GM23338 (cell line): ENCODE measurements around the gene CLN6. TPM values are rescaled to one million over a fixed set of nuclear protein-coding genes. Genes with fewer than 3 reads are reported as not detected.

Experiments used
- ATAC-seq: fragments of 200-7000 bp; cut with Tn5 transposase; 3 replicates; pipeline ENCODE4 v1.9.1; 2020
- DNase-seq: peaks from one replicate; pipeline ENCODE4 v3.0.0-alpha.2; 2015; ENCODE audit warnings: low spot score
- H2AFZ ChIP-seq: fragments of 200-600 bp; sonication (generic); 2 replicates; pipeline ENCODE4 v1.8.0; 2016; ENCODE audit warnings: antibody characterized with exemption, mild to moderate bottlenecking, moderate library complexity
- H3F3A ChIP-seq: fragments of 200-600 bp; sonication (generic); replicated peaks from 2 replicates; pipeline ENCODE4 v1.8.0; 2017; ENCODE audit warnings: antibody characterized with exemption, mixed run types, low read depth
- H3K27ac ChIP-seq: fragments of 200-600 bp; sonication (generic); 2 replicates; pipeline ENCODE4 v1.6.1; 2016; ENCODE audit warnings: low read depth
- H3K27me3 ChIP-seq: fragments of 200-600 bp; sonication (generic); 2 replicates; pipeline ENCODE4 v1.8.0; 2016; ENCODE audit warnings: mild to moderate bottlenecking, mixed run types, moderate library complexity; ENCODE audit not compliant: insufficient read depth
- H3K36me3 ChIP-seq: fragments of 200-600 bp; sonication (generic); 2 replicates; pipeline ENCODE4 v1.8.0; 2016; ENCODE audit warnings: mild to moderate bottlenecking; ENCODE audit not compliant: insufficient read depth
- H3K4me1 ChIP-seq: fragments of 200-600 bp; sonication (generic); 2 replicates; pipeline ENCODE4 v1.8.0; 2016; ENCODE audit warnings: mild to moderate bottlenecking, moderate library complexity; ENCODE audit not compliant: insufficient read depth
- H3K4me2 ChIP-seq: fragments of 200-600 bp; sonication (generic); 2 replicates; pipeline ENCODE4 v1.7.1; 2017; ENCODE audit warnings: mixed run types
- H3K4me3 ChIP-seq: fragments of 200-600 bp; sonication (generic); 2 replicates; pipeline ENCODE4 v1.6.1; 2016; ENCODE audit warnings: mixed run types
- H3K79me2 ChIP-seq: fragments of 200-600 bp; sonication (generic); replicated peaks from 2 replicates; pipeline ENCODE4 v1.8.0; 2017; ENCODE audit warnings: mild to moderate bottlenecking; ENCODE audit not compliant: insufficient read depth
- H3K9me2 ChIP-seq: fragments of 200-600 bp; sonication (generic); 2 replicates; pipeline ENCODE4 v1.8.0; 2017; ENCODE audit not compliant: insufficient read depth
- H4K20me1 ChIP-seq: fragments of 200-600 bp; sonication (generic); replicated peaks from 2 replicates; pipeline ENCODE4 v1.8.0; 2017; ENCODE audit warnings: mild to moderate bottlenecking; ENCODE audit not compliant: insufficient read depth
- H3K27ac Mint-ChIP-seq: 2 replicates; pipeline ENCODE4 v1.8.0; 2020; ENCODE audit warnings: inconsistent platforms, mild to moderate bottlenecking, moderate library complexity, mixed read lengths
- H3K27me3 Mint-ChIP-seq: 3 replicates; pipeline ENCODE4 v1.8.0; 2022; ENCODE audit warnings: low read depth, mild to moderate bottlenecking, moderate library complexity, mixed read lengths, inconsistent platforms; ENCODE audit not compliant: insufficient read depth, poor library complexity
- H3K36me3 Mint-ChIP-seq: 3 replicates; pipeline ENCODE4 v1.8.0; 2021; ENCODE audit warnings: low read depth, mild to moderate bottlenecking, inconsistent platforms, moderate library complexity, mixed read lengths
- H3K4me1 Mint-ChIP-seq: 3 replicates; pipeline ENCODE4 v1.8.0; 2020; ENCODE audit warnings: mild to moderate bottlenecking, inconsistent platforms, mixed read lengths
- H3K4me3 Mint-ChIP-seq: 3 replicates; pipeline ENCODE4 v1.8.0; 2021; ENCODE audit warnings: moderate library complexity, mild to moderate bottlenecking, inconsistent platforms, mixed read lengths
- H3K9me3 Mint-ChIP-seq: 3 replicates; pipeline ENCODE4 v1.8.0; 2020; ENCODE audit warnings: moderate library complexity, mild to moderate bottlenecking, inconsistent platforms, mixed read lengths
- CREB1 ChIP-seq: fragments of 250-450 bp; sonication (Bioruptor Pico); IDR thresholded peaks from 2 replicates; pipeline ENCODE4 v1.5.0; 2020; ENCODE audit warnings: low read depth, mild to moderate bottlenecking, moderate library complexity
- EZH2phosphoT487 ChIP-seq: fragments of 200-600 bp; sonication (generic); IDR thresholded peaks from one replicate; pipeline ENCODE4 v1.8.1; 2018; ENCODE audit warnings: antibody characterized with exemption; ENCODE audit not compliant: unreplicated experiment
- JUNB ChIP-seq: IDR thresholded peaks from one replicate; pipeline ENCODE4 v1.6.1; 2016; ENCODE audit warnings: antibody characterized with exemption; ENCODE audit not compliant: unreplicated experiment
- REST ChIP-seq: IDR thresholded peaks from one replicate; pipeline ENCODE4 v1.6.1; 2018; ENCODE audit warnings: antibody characterized with exemption; ENCODE audit not compliant: unreplicated experiment
- STAT1 ChIP-seq: IDR thresholded peaks from one replicate; pipeline ENCODE4 v1.6.1; 2016; ENCODE audit warnings: antibody characterized with exemption; ENCODE audit not compliant: unreplicated experiment
- ZNF114 ChIP-seq: fragments of 250-450 bp; sonication (Bioruptor Pico); IDR thresholded peaks from 2 replicates; pipeline ENCODE4 v1.5.0; 2020; ENCODE audit warnings: mild to moderate bottlenecking, moderate library complexity
- ZNF331 ChIP-seq: fragments of 250-450 bp; sonication (Bioruptor Pico); IDR thresholded peaks from 2 replicates; pipeline ENCODE4 v1.5.0; 2020; ENCODE audit warnings: low read depth, mild to moderate bottlenecking, moderate library complexity
- polyA plus RNA-seq: library from polyadenylated mRNA; unstranded; fragments of >200 nt; fragmentation: Nextera tagmentation; extraction: Ambion mirVana; gene quantifications from 2 replicates; pipeline ENCODE4 v1.2.1, GENCODE V29; 2016
- total RNA-seq: library from RNA; depleted of rRNA; stranded (reverse); fragments of >200 nt; shearing (Covaris generic); gene quantifications from 2 replicates; pipeline ENCODE4 v1.2.3, GENCODE V29; 2014

The CLN6 gene
- total and polyA plus RNA-seq, 2 experiments from 2014 or later: 20.7 to 69.5 TPM

DNA sequence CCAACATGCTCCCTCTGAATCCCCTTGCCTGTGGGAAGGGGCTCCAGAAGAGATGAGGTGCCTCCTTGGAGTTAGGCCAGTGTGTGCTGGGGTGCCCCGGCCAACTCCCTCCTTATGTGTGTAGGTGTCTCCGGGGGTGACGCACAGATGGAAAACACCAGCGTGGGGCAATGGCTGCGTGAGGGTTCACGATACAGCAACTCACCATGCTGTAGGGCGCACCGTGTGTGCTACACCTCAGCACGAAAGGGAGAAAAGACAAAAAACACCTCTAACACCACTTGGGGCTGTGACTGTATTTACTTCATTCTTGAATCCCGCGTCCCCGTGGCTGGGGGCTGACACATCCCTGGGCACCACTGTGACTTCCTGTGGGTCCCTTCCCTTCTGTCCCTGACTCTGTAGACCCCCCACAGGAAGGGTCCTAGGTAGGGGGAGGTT, 22.8 kb downstream of the CLN6 start:
- no peak for TF ChIP-seq STAT1
- no peak for TF ChIP-seq EZH2phosphoT487
- TF ChIP-seq ZNF331 (CRISPR knock-in tag): no peak
- no peak for TF ChIP-seq JUNB
- no peak for TF ChIP-seq ZNF114 (CRISPR knock-in tag)
- TF ChIP-seq REST: no peak
- H3K4me1 Mint-ChIP-seq: peaks cover 59% of the 10 kb centered on the region
- Histone ChIP-seq H3K36me3 (no peaks in the 10 kb centered on the region), H3K27me3 (no peaks in the 10 kb centered on the region), H3K9me2 (no peaks in the 10 kb centered on the region), H3K27ac (peak overlapping the region; percentile 90), H4K20me1 (peaks cover 14% of the 10 kb centered on the region), H3K79me2 (peaks cover 23% of the 10 kb centered on the region), H3F3A (peaks cover 16% of the 10 kb centered on the region), H3K4me3 (no peak overlapping the region), H3K4me2 (peak overlapping the region; percentile 71), H2AFZ (no peak overlapping the region), H3K4me1 (peaks cover 42% of the 10 kb centered on the region)
- H3K4me3 Mint-ChIP-seq: no peak overlapping the region
- DNase-seq (no peak), ATAC-seq (peak; percentile 1; the same call in 1 of the 3 replicates)
- H3K27ac Mint-ChIP-seq: peak overlapping the region; percentile 25; the same call in 1 of the 2 replicates
- H3K36me3 Mint-ChIP-seq: peaks cover 12% of the 10 kb centered on the region
- peaks cover 29% of the 10 kb centered on the region for H3K27me3 Mint-ChIP-seq
- no peaks in the 10 kb centered on the region for H3K9me3 Mint-ChIP-seq

- peak overlapping the region; percentile 38 for H3K4me3 ChIP-seq
- TF ChIP-seq CREB1 (CRISPR knock-in tag) (peak; percentile 57), ZNF114 (CRISPR knock-in tag) (no peak)
- ATAC-seq: peak; percentile 41
These were observed 23.5 kb downstream of the CLN6 start for GRCh38 chr15:68205954-68206539.

More at GRCh38 chr15:68205954-68206539, 23.5 kb downstream of the CLN6 start:
- Histone ChIP-seq H3K27ac (peak overlapping the region; percentile 90), H3K79me2 (peaks cover 23% of the 10 kb centered on the region), H3K4me1 (peaks cover 45% of the 10 kb centered on the region), H3K4me2 (peak overlapping the region; percentile 71), H3F3A (peaks cover 12% of the 10 kb centered on the region), H3K36me3 (no peaks in the 10 kb centered on the region), H4K20me1 (peaks cover 17% of the 10 kb centered on the region), H2AFZ (no peak overlapping the region), H3K27me3 (no peaks in the 10 kb centered on the region), H3K9me2 (no peaks in the 10 kb centered on the region)
- peaks cover 26% of the 10 kb centered on the region for H3K27me3 Mint-ChIP-seq
- no peaks in the 10 kb centered on the region for H3K9me3 Mint-ChIP-seq
- H3K27ac Mint-ChIP-seq: peak overlapping the region; percentile 87
- DNase-seq: peak; percentile 83
- peaks cover 59% of the 10 kb centered on the region for H3K4me1 Mint-ChIP-seq
- no peak overlapping the region; the same call in 2 of the 3 replicates for H3K4me3 Mint-ChIP-seq
- peaks cover 12% of the 10 kb centered on the region for H3K36me3 Mint-ChIP-seq
